Keratinocyte (primary cell): ENCODE measurements around the gene TM9SF2. TPM values are rescaled to one million over a fixed set of nuclear protein-coding genes. Genes with fewer than 3 reads are reported as not detected.
A peak's percentile ranks its signal among the peaks of the same experiment; 100 is the strongest.

Experiments used
- DNase-seq: peaks from one replicate; pipeline ENCODE4 v3.0.0-alpha.2; 2011; ENCODE audit warnings: low read depth, missing footprints, low spot score
- FAIRE-seq: peaks from 2 replicates; lab custom pipeline; 2011; peaks lifted over from hg19 to GRCh38; lab: Jason Lieb, UNC
- H2AFZ ChIP-seq: 2 replicates; pipeline ENCODE4 v1.6.0; 2012; ENCODE audit warnings: low read length, control low read depth, inconsistent platforms; ENCODE audit not compliant: control insufficient read depth
- H3K27ac ChIP-seq: 2 replicates; pipeline ENCODE4 v1.5.1; 2011; ENCODE audit warnings: low read length; ENCODE audit not compliant: control insufficient read depth, insufficient read depth
- H3K27me3 ChIP-seq: 3 replicates; pipeline ENCODE4 v1.6.0; 2011; ENCODE audit warnings: low read length; ENCODE audit not compliant: control insufficient read depth, insufficient read depth; ENCODE audit errors: extremely low read depth
- H3K36me3 ChIP-seq, 2 experiments: 2 replicates in 1 of 2; 3 replicates in 1 of 2; pipeline ENCODE4 v1.5.1; 2011; ENCODE audit warnings: low read length in 2 of 2, mild to moderate bottlenecking in 1 of 2; ENCODE audit not compliant: control insufficient read depth in 2 of 2, insufficient read depth in 2 of 2; ENCODE audit errors: extremely low read depth in 1 of 2
- H3K4me1 ChIP-seq: 3 replicates; pipeline ENCODE4 v1.5.1; 2011; ENCODE audit warnings: low read length; ENCODE audit not compliant: control insufficient read depth, insufficient read depth; ENCODE audit errors: extremely low read depth
- H3K4me2 ChIP-seq: 3 replicates; pipeline ENCODE4 v1.6.0; 2011; ENCODE audit warnings: low read depth, low read length; ENCODE audit not compliant: control insufficient read depth, insufficient read depth; ENCODE audit errors: extremely low read depth
- H3K4me3 ChIP-seq, 3 experiments: fragments of 200-600 bp in 1 of 3; sonication (generic) in 1 of 3; 2 replicates in 2 of 3; 3 replicates in 1 of 3; pipeline ENCODE4 v1.5.1; 2011 to 2016; ENCODE audit warnings: low read length in 3 of 3, mild to moderate bottlenecking in 3 of 3, control low read depth in 2 of 3, inconsistent platforms in 1 of 3, low read depth in 1 of 3, mixed read lengths in 1 of 3, mixed run types in 1 of 3, moderate library complexity in 1 of 3; ENCODE audit not compliant: control insufficient read depth in 2 of 3, insufficient read depth in 2 of 3; ENCODE audit errors: extremely low read depth in 1 of 3
- H3K79me2 ChIP-seq: 2 replicates; pipeline ENCODE4 v1.6.0; 2012; ENCODE audit warnings: low read length; ENCODE audit not compliant: control insufficient read depth, insufficient read depth
- H3K9ac ChIP-seq: 3 replicates; pipeline ENCODE4 v1.6.0; 2011; ENCODE audit warnings: low read length; ENCODE audit not compliant: control insufficient read depth, insufficient read depth; ENCODE audit errors: extremely low read depth
- H3K9me1 ChIP-seq: 3 replicates; pipeline ENCODE4 v1.6.0; 2011; ENCODE audit warnings: low read length; ENCODE audit not compliant: control insufficient read depth, insufficient read depth; ENCODE audit errors: extremely low read depth
- H3K9me3 ChIP-seq: 2 replicates; pipeline ENCODE4 v1.5.1; 2012; ENCODE audit warnings: low read depth, low read length; ENCODE audit not compliant: control insufficient read depth
- H4K20me1 ChIP-seq: 3 replicates; pipeline ENCODE4 v1.6.0; 2011; ENCODE audit warnings: low read length; ENCODE audit not compliant: control insufficient read depth, insufficient read depth; ENCODE audit errors: extremely low read depth
- EZH2 ChIP-seq: IDR thresholded peaks from one replicate; pipeline ENCODE4 v1.6.1; 2012; ENCODE audit warnings: inconsistent platforms, mild to moderate bottlenecking, low read length, moderate library complexity
- dilution Hi-C: fragments of 300-500 bp; cut with MboI; formaldehyde crosslinking; loops from one replicate; pipeline ENCODE4 v1.7.0; 2020; ENCODE audit warnings: low sequenced_read_pairs; ENCODE audit not compliant: extremely low pct_ligation_motif_present
- polyA plus RNA-seq, 5 experiments: library from polyadenylated mRNA; depleted of rRNA in 3 of 5; stranded (reverse) in 3 of 5; stranded (forward) in 1 of 5; unstranded in 1 of 5; fragments of >200 nt; gene quantifications; 1 replicate in 1 of 5; 2 replicates in 3 of 5; 3 replicates in 1 of 5; pipeline versions ENCODE4 v1.2.1 to v1.2.3, GENCODE V29; 2011 to 2012; ENCODE audit warnings: missing spikeins in 2 of 5, low read depth in 1 of 5, low replicate concordance in 1 of 5
- TF ChIP-seq, protein P1 (sequence below), 3 experiments: IDR thresholded peaks in 1 of 3; conservative IDR thresholded peaks in 1 of 3; optimal IDR thresholded peaks in 1 of 3; 2 replicates in 2 of 3; 3 replicates in 1 of 3; pipeline versions ENCODE3 to v1.5.1; 2011; ENCODE audit warnings: low read length in 3 of 3, mild to moderate bottlenecking in 3 of 3, moderate library complexity in 2 of 3, control low read depth in 1 of 3, inconsistent platforms in 1 of 3; ENCODE audit not compliant: insufficient read depth in 2 of 3; ENCODE audit errors: extremely low read depth in 1 of 3

Gene TM9SF2
- polyA plus RNA-seq, 1 donor (not counting 4 experiments of a cell fraction or from before 2014, with no cell fraction given): 134 TPM

DNA sequence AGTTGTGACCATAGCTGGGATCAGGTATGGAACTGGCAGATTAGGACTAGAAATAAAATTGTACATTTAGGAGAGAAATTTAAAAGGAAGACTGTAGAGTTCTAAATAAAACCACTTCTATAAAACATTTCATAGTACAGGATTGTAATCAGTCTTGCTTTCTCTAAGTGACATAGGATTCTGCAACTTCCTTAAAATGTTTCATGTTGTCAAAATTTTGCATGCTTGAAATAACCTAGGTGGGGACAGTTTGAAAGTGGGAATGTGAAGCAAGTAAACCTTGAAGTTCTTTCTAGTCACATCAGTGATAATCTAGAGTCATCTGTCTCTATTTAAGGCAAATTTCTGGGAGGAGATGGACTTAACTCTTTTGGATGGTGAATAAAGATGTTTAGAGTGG is 6.7 kb downstream of the TM9SF2 start:
- peaks cover 8 to 11% of the 10 kb centered on the region in 2 experiments for H3K36me3 ChIP-seq
- H3K79me2 ChIP-seq: peaks cover 100% of the 10 kb centered on the region
- H3K9me3 ChIP-seq: peaks cover 8% of the 10 kb centered on the region
- no peak overlapping the region for H3K27ac ChIP-seq
- no peaks in the 10 kb centered on the region for H4K20me1 ChIP-seq
- H3K4me1 ChIP-seq: peaks cover 20% of the 10 kb centered on the region
- H3K9ac ChIP-seq: no peak overlapping the region
- FAIRE-seq (peak; percentile 36), DNase-seq (no peak)
- H3K4me2 ChIP-seq: no peak overlapping the region
- no peaks in the 10 kb centered on the region for H3K27me3 ChIP-seq
- TF ChIP-seq, protein P1, sequence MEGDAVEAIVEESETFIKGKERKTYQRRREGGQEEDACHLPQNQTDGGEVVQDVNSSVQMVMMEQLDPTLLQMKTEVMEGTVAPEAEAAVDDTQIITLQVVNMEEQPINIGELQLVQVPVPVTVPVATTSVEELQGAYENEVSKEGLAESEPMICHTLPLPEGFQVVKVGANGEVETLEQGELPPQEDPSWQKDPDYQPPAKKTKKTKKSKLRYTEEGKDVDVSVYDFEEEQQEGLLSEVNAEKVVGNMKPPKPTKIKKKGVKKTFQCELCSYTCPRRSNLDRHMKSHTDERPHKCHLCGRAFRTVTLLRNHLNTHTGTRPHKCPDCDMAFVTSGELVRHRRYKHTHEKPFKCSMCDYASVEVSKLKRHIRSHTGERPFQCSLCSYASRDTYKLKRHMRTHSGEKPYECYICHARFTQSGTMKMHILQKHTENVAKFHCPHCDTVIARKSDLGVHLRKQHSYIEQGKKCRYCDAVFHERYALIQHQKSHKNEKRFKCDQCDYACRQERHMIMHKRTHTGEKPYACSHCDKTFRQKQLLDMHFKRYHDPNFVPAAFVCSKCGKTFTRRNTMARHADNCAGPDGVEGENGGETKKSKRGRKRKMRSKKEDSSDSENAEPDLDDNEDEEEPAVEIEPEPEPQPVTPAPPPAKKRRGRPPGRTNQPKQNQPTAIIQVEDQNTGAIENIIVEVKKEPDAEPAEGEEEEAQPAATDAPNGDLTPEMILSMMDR (optimal IDR thresholded peaks at IDR 0.05 in 1 of 3, IDR thresholded peaks at IDR 0.05 in 1 of 3, conservative IDR thresholded peaks at IDR 0.05 in 1 of 3; ENCODE audit: extremely low read depth in 1 of 3, insufficient read depth in 2 of 3, low read length in 3 of 3): no peak
- no peak for TF ChIP-seq EZH2
- no peak overlapping the region for H3K4me3 ChIP-seq
- dilution Hi-C loops: no loop called here
- no peaks in the 10 kb centered on the region for H3K9me1 ChIP-seq
- no peak overlapping the region for H2AFZ ChIP-seq

DNA sequence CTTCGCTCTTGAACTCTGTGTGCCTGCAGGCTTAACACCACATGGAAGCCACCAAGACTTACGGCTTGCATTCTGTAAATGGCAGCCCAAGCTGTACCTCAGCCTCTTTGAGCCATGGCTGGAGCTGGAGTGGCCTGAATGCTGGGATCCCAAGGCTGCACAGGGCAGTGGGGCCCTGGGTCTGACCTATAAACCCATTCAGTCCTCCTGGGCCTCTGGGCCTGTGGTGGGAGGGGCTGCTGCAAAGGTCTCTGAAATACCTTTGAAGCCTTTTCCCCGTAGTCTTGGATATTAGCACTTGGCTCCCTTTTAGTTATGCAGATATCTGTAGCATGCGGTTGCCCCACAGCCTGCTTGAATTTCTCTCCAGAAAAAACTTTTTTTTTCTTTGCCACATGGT is 8.2 kb downstream of the TM9SF2 start:
- Histone ChIP-seq H3K9me3 (peaks cover 8% of the 10 kb centered on the region), H3K4me1 (peaks cover 7% of the 10 kb centered on the region), H3K9me1 (no peaks in the 10 kb centered on the region), H3K4me2 (no peak overlapping the region), H2AFZ (no peak overlapping the region), H3K27me3 (no peaks in the 10 kb centered on the region), H3K9ac (no peak overlapping the region), H4K20me1 (peaks cover 4% of the 10 kb centered on the region), H3K36me3 (peaks cover 8 to 11% of the 10 kb centered on the region in 2 experiments), H3K79me2 (peaks cover 100% of the 10 kb centered on the region), H3K27ac (no peak overlapping the region), H3K4me3 (no peak overlapping the region)
- dilution Hi-C loops: no loop called here
- FAIRE-seq: no peak
- TF ChIP-seq EZH2: no peak
- TF ChIP-seq, protein P1 (optimal IDR thresholded peaks at IDR 0.05 in 1 of 3, IDR thresholded peaks at IDR 0.05 in 1 of 3, conservative IDR thresholded peaks at IDR 0.05 in 1 of 3; ENCODE audit: extremely low read depth in 1 of 3, insufficient read depth in 2 of 3, low read length in 3 of 3): no peak
- no peak for DNase-seq
